DMS153 treated with DMSO at 0.1 percent for 48 hours (cell line): ENCODE results near the gene DZIP1.
A peak's percentile ranks its signal among the peaks of the same experiment; 100 is the strongest.
"Not testable (repeated sequence)": the region's sequence is repeated elsewhere in the genome, so short reads cannot be mapped to it uniquely, and the experiment has no call there.

Source experiments
- DNase-seq: peaks from one replicate; lab custom pipeline; 2025; ENCODE audit not compliant: unreplicated experiment; lab: John Stamatoyannopoulos, UW

The DZIP1 gene

GRCh38 chr13:95644601-95645052 lies at the start of gene DZIP1:
Gene DZIP1 (minus strand): TSS chr13:95644706. CDS start chr13:95642029, 2,677 bp downstream.
- DNase-seq: peak; percentile 51

GRCh38 chr13:95690986-95691385 lies 46.5 kb upstream of the DZIP1 start:
- DNase-seq: not testable (repeated sequence)

- DNase-seq: no peak
These were observed 45.0 kb upstream of the DZIP1 start for GRCh38 chr13:95689582-95689926.

- not testable (repeated sequence) for DNase-seq
These were observed 40.5 kb upstream of the DZIP1 start for GRCh38 chr13:95684960-95685359.

GRCh38 chr13:95684418-95684817 lies 39.9 kb upstream of the DZIP1 start:
- DNase-seq: no peak

GRCh38 chr13:95679722-95680121 lies 35.2 kb upstream of the DZIP1 start:
- no peak for DNase-seq

- no peak for DNase-seq
These were observed 34.5 kb upstream of the DZIP1 start for GRCh38 chr13:95678967-95679366.

GRCh38 chr13:95677564-95678266 lies 33.2 kb upstream of the DZIP1 start:
- no peak for DNase-seq

- peak; percentile 97 for DNase-seq
These were observed 32.5 kb upstream of the DZIP1 start, which contains the start of gene DNAJC3 for GRCh38 chr13:95676762-95677563. Gene DNAJC3 (plus strand): TSS chr13:95677139. CDS start chr13:95677256, 117 bp downstream.

GRCh38 chr13:95676105-95676761 lies 31.7 kb upstream of the DZIP1 start:
- DNase-seq: peak; percentile 67

- no peak for DNase-seq
These were observed 27.1 kb upstream of the DZIP1 start for GRCh38 chr13:95671597-95671996.

- DNase-seq: not testable (repeated sequence)
These were observed 22.7 kb upstream of the DZIP1 start for GRCh38 chr13:95667235-95667634.

- peak; percentile 21 for DNase-seq
These were observed 16.6 kb upstream of the DZIP1 start for GRCh38 chr13:95660981-95661581.

- DNase-seq: no peak
These were observed 15.0 kb upstream of the DZIP1 start for GRCh38 chr13:95659500-95659899.

- no peak for DNase-seq
These were observed 12.0 kb upstream of the DZIP1 start for GRCh38 chr13:95656386-95657015.

- no peak for DNase-seq
These were observed 8.3 kb upstream of the DZIP1 start for GRCh38 chr13:95652821-95653220.

GRCh38 chr13:95652244-95652764 lies 7.8 kb upstream of the DZIP1 start:
- DNase-seq: no peak

GRCh38 chr13:95650696-95651095 lies 6.2 kb upstream of the DZIP1 start:
- no peak for DNase-seq

GRCh38 chr13:95647321-95647720 lies 2.8 kb upstream of the DZIP1 start:
- DNase-seq: no peak

- peak; percentile 51 for DNase-seq
These were observed 439 bp downstream of the DZIP1 start for GRCh38 chr13:95643936-95644598.
